Left cardiac atrium (tissue), 4 donors: ENCODE measurements around the gene PPIP5K1. TPM values are rescaled to one million over a fixed set of nuclear protein-coding genes. Genes with fewer than 3 reads are reported as not detected.
A peak's percentile ranks its signal among the peaks of the same experiment; 100 is the strongest.

ENCODE experiments used
- ATAC-seq, 2 donors: fragments of 200-7000 bp; cut with Tn5 transposase; one replicate each; pipeline ENCODE4 v1.9.1; 2020; ENCODE audit warnings: mild to moderate bottlenecking in 2 of 2, moderate library complexity in 2 of 2
- DNase-seq: peaks from one replicate; pipeline ENCODE4 v3.0.0-alpha.2; 2020
- intact Hi-C, 2 donors: fragments of 100-400 bp; cut with DNase I; formaldehyde crosslinking; loops; one replicate each; pipeline versions ENCODE4 v1.14.1 to v1.15.1; 2022 to 2023
- total RNA-seq, 2 donors: library from RNA; stranded (reverse); fragmentation: NEBNext Ultra II Directional; extraction: Animal tissue kit (Norgen Biotek cat#: 25700); gene quantifications; one replicate each; pipeline ENCODE4 v1.2.1, GENCODE V29; 2021
- donor health status: DM: no; HTN: yes; CAD: no.
- donor health status: DM: no; HTN: yes; CAD: no; lungs with severe emphysema.
- donor health status: DM: yes; HTN: yes; CAD: no.
- donor health status: Dilated cardiomyopathy.

PPIP5K1 gene
- total RNA-seq, 2 donors from 2014 or later = 19.4 to 22.3 TPM

- intact Hi-C loops = no loop called here
- ATAC-seq (no peak), DNase-seq (no peak)
Measured at GRCh38 chr15:43523646-43524045, 66.4 kb downstream of the PPIP5K1 start.

- ATAC-seq = no peak
- intact Hi-C loops = no loop called here
- no peak for DNase-seq
Measured at GRCh38 chr15:43522247-43522646, 67.8 kb downstream of the PPIP5K1 start.

- no peak for ATAC-seq
- intact Hi-C loops = no loop called here
- DNase-seq = no peak
Measured at GRCh38 chr15:43521419-43521818, 68.6 kb downstream of the PPIP5K1 start.

- intact Hi-C loops = no loop called here
- ATAC-seq = no peak
- no peak for DNase-seq
Measured at GRCh38 chr15:43520138-43520537, 69.9 kb downstream of the PPIP5K1 start.

- no peak for ATAC-seq
- intact Hi-C loops = no loop called here
- DNase-seq = no peak
Measured at GRCh38 chr15:43519196-43519595, 70.8 kb downstream of the PPIP5K1 start.

- intact Hi-C loops = no loop called here
- DNase-seq = no peak
- peak; percentile 56 to 59 for ATAC-seq
Measured at GRCh38 chr15:43518197-43518761, 71.7 kb downstream of the PPIP5K1 start.

- DNase-seq = peak; percentile 63
- intact Hi-C loops = no loop called here
- ATAC-seq = peak; percentile 71 to 77
Measured at GRCh38 chr15:43517354-43518196, 72.4 kb downstream of the PPIP5K1 start, which contains the start of gene MAP1A. Gene MAP1A (plus strand): TSS chr15:43517608. CDS start chr15:43521474, 3,866 bp downstream.

- no peak for DNase-seq
- intact Hi-C loops = no loop called here
- peak in 1 of 2 donors; percentile 6 for ATAC-seq
Measured at GRCh38 chr15:43516801-43517353, 73.1 kb downstream of the PPIP5K1 start.

GRCh38 chr15:43516185-43516584, 73.8 kb downstream of the PPIP5K1 start:
- ATAC-seq (peak; percentile 53 to 75), DNase-seq (peak; percentile 75)
- intact Hi-C loops = no loop called here

GRCh38 chr15:43515741-43516140, 74.3 kb downstream of the PPIP5K1 start:
- ATAC-seq (no peak), DNase-seq (no peak)
- intact Hi-C loops = no loop called here

GRCh38 chr15:43514241-43515057, 75.6 kb downstream of the PPIP5K1 start:
- intact Hi-C loops = no loop called here
- ATAC-seq = no peak
- peak; percentile 59 for DNase-seq

GRCh38 chr15:43513550-43513949, 76.5 kb downstream of the PPIP5K1 start:
- intact Hi-C loops = no loop called here
- ATAC-seq = no peak
- no peak for DNase-seq

- ATAC-seq = no peak
- intact Hi-C loops = no loop called here
Measured at GRCh38 chr15:43511012-43511885, 78.8 kb downstream of the PPIP5K1 start.

GRCh38 chr15:43510200-43511011, 79.6 kb downstream of the PPIP5K1 start:
- intact Hi-C loops = loop anchor here in 1 of 2 donors (1.0 kb wide), 1 partner anchor 17 kb away; the partner anchor contains the start of gene TP53BP1
- ATAC-seq (peak; percentile 97 to 99), DNase-seq (peak; percentile 100)

More at GRCh38 chr15:43511012-43511885, 78.8 kb downstream of the PPIP5K1 start:
- no peak for DNase-seq

GRCh38 chr15:43509660-43510199, 80.3 kb downstream of the PPIP5K1 start:
- DNase-seq (no peak), ATAC-seq (peak in 1 of 2 donors; percentile 0)
- intact Hi-C loops = loop anchor here in 1 of 2 donors (1.0 kb wide), 1 partner anchor 16 kb away; the partner anchor contains the start of gene TP53BP1

- no peak for DNase-seq
- intact Hi-C loops = no loop called here
- no peak for ATAC-seq
Measured at GRCh38 chr15:43508991-43509659, 80.9 kb downstream of the PPIP5K1 start.

GRCh38 chr15:43508421-43508820, 81.6 kb downstream of the PPIP5K1 start:
- DNase-seq (no peak), ATAC-seq (no peak)
- intact Hi-C loops = no loop called here
